NCI-H82 (cell line): ENCODE results near the gene GATA2.

Experiments
- DNase-seq: peaks from one replicate; lab custom pipeline; 2025; lab: John Stamatoyannopoulos, UW

Gene GATA2

GRCh38 chr3:128432971-128433836, 59.8 kb downstream of the GATA2 start:
- peak; percentile 35 for DNase-seq

GRCh38 chr3:128432301-128432970, 60.6 kb downstream of the GATA2 start:
- no peak for DNase-seq

GRCh38 chr3:128431803-128432300, 61.1 kb downstream of the GATA2 start:
- DNase-seq: no peak

- no peak for DNase-seq
Observed at GRCh38 chr3:128430731-128431130, 62.3 kb downstream of the GATA2 start.

- no peak for DNase-seq
Observed at GRCh38 chr3:128430301-128430700, 62.7 kb downstream of the GATA2 start.

- DNase-seq: no peak
Observed at GRCh38 chr3:128429751-128430150, 63.2 kb downstream of the GATA2 start.
